GM23338 (cell line): Measurements from ENCODE around the gene ADCY5. TPM values are rescaled to one million over a fixed set of nuclear protein-coding genes. Genes with fewer than 3 reads are reported as not detected.

Experiments used
- ATAC-seq: fragments of 200-7000 bp; cut with Tn5 transposase; 3 replicates; pipeline ENCODE4 v1.9.1; 2020
- DNase-seq: peaks from one replicate; pipeline ENCODE4 v3.0.0-alpha.2; 2015; ENCODE audit warnings: low spot score
- H2AFZ ChIP-seq: fragments of 200-600 bp; sonication (generic); 2 replicates; pipeline ENCODE4 v1.8.0; 2016; ENCODE audit warnings: antibody characterized with exemption, mild to moderate bottlenecking, moderate library complexity
- H3F3A ChIP-seq: fragments of 200-600 bp; sonication (generic); replicated peaks from 2 replicates; pipeline ENCODE4 v1.8.0; 2017; ENCODE audit warnings: antibody characterized with exemption, mixed run types, low read depth
- H3K27ac ChIP-seq: fragments of 200-600 bp; sonication (generic); 2 replicates; pipeline ENCODE4 v1.6.1; 2016; ENCODE audit warnings: low read depth
- H3K27me3 ChIP-seq: fragments of 200-600 bp; sonication (generic); 2 replicates; pipeline ENCODE4 v1.8.0; 2016; ENCODE audit warnings: mild to moderate bottlenecking, mixed run types, moderate library complexity; ENCODE audit not compliant: insufficient read depth
- H3K36me3 ChIP-seq: fragments of 200-600 bp; sonication (generic); 2 replicates; pipeline ENCODE4 v1.8.0; 2016; ENCODE audit warnings: mild to moderate bottlenecking; ENCODE audit not compliant: insufficient read depth
- H3K4me1 ChIP-seq: fragments of 200-600 bp; sonication (generic); 2 replicates; pipeline ENCODE4 v1.8.0; 2016; ENCODE audit warnings: mild to moderate bottlenecking, moderate library complexity; ENCODE audit not compliant: insufficient read depth
- H3K4me2 ChIP-seq: fragments of 200-600 bp; sonication (generic); 2 replicates; pipeline ENCODE4 v1.7.1; 2017; ENCODE audit warnings: mixed run types
- H3K4me3 ChIP-seq: fragments of 200-600 bp; sonication (generic); 2 replicates; pipeline ENCODE4 v1.6.1; 2016; ENCODE audit warnings: mixed run types
- H3K79me2 ChIP-seq: fragments of 200-600 bp; sonication (generic); replicated peaks from 2 replicates; pipeline ENCODE4 v1.8.0; 2017; ENCODE audit warnings: mild to moderate bottlenecking; ENCODE audit not compliant: insufficient read depth
- H3K9me2 ChIP-seq: fragments of 200-600 bp; sonication (generic); 2 replicates; pipeline ENCODE4 v1.8.0; 2017; ENCODE audit not compliant: insufficient read depth
- H4K20me1 ChIP-seq: fragments of 200-600 bp; sonication (generic); replicated peaks from 2 replicates; pipeline ENCODE4 v1.8.0; 2017; ENCODE audit warnings: mild to moderate bottlenecking; ENCODE audit not compliant: insufficient read depth
- H3K27ac Mint-ChIP-seq: 2 replicates; pipeline ENCODE4 v1.8.0; 2020; ENCODE audit warnings: inconsistent platforms, mild to moderate bottlenecking, moderate library complexity, mixed read lengths
- H3K27me3 Mint-ChIP-seq: 3 replicates; pipeline ENCODE4 v1.8.0; 2022; ENCODE audit warnings: low read depth, mild to moderate bottlenecking, moderate library complexity, mixed read lengths, inconsistent platforms; ENCODE audit not compliant: insufficient read depth, poor library complexity
- H3K36me3 Mint-ChIP-seq: 3 replicates; pipeline ENCODE4 v1.8.0; 2021; ENCODE audit warnings: low read depth, mild to moderate bottlenecking, inconsistent platforms, moderate library complexity, mixed read lengths
- H3K4me1 Mint-ChIP-seq: 3 replicates; pipeline ENCODE4 v1.8.0; 2020; ENCODE audit warnings: mild to moderate bottlenecking, inconsistent platforms, mixed read lengths
- H3K4me3 Mint-ChIP-seq: 3 replicates; pipeline ENCODE4 v1.8.0; 2021; ENCODE audit warnings: moderate library complexity, mild to moderate bottlenecking, inconsistent platforms, mixed read lengths
- H3K9me3 Mint-ChIP-seq: 3 replicates; pipeline ENCODE4 v1.8.0; 2020; ENCODE audit warnings: moderate library complexity, mild to moderate bottlenecking, inconsistent platforms, mixed read lengths
- CREB1 ChIP-seq: fragments of 250-450 bp; sonication (Bioruptor Pico); IDR thresholded peaks from 2 replicates; pipeline ENCODE4 v1.5.0; 2020; ENCODE audit warnings: low read depth, mild to moderate bottlenecking, moderate library complexity
- EZH2 ChIP-seq: fragments of 200-600 bp; sonication (generic); IDR thresholded peaks from one replicate; pipeline ENCODE4 v1.8.0; 2017; ENCODE audit warnings: antibody characterized with exemption, mild to moderate bottlenecking, low read depth; ENCODE audit not compliant: unreplicated experiment
- EZH2phosphoT487 ChIP-seq: fragments of 200-600 bp; sonication (generic); IDR thresholded peaks from one replicate; pipeline ENCODE4 v1.8.1; 2018; ENCODE audit warnings: antibody characterized with exemption; ENCODE audit not compliant: unreplicated experiment
- JUNB ChIP-seq: IDR thresholded peaks from one replicate; pipeline ENCODE4 v1.6.1; 2016; ENCODE audit warnings: antibody characterized with exemption; ENCODE audit not compliant: unreplicated experiment
- NANOG ChIP-seq: IDR thresholded peaks from 2 replicates; pipeline ENCODE4 v1.6.1; 2016; ENCODE audit warnings: antibody characterized with exemption, borderline replicate concordance
- POLR2AphosphoS5 ChIP-seq: IDR thresholded peaks from 2 replicates; pipeline ENCODE4 v1.6.1; 2016; ENCODE audit warnings: antibody characterized with exemption, low read depth
- STAT1 ChIP-seq: IDR thresholded peaks from one replicate; pipeline ENCODE4 v1.6.1; 2016; ENCODE audit warnings: antibody characterized with exemption; ENCODE audit not compliant: unreplicated experiment
- ZNF114 ChIP-seq: fragments of 250-450 bp; sonication (Bioruptor Pico); IDR thresholded peaks from 2 replicates; pipeline ENCODE4 v1.5.0; 2020; ENCODE audit warnings: mild to moderate bottlenecking, moderate library complexity
- ZNF331 ChIP-seq: fragments of 250-450 bp; sonication (Bioruptor Pico); IDR thresholded peaks from 2 replicates; pipeline ENCODE4 v1.5.0; 2020; ENCODE audit warnings: low read depth, mild to moderate bottlenecking, moderate library complexity
- polyA plus RNA-seq: library from polyadenylated mRNA; unstranded; fragments of >200 nt; fragmentation: Nextera tagmentation; extraction: Ambion mirVana; gene quantifications from 2 replicates; pipeline ENCODE4 v1.2.1, GENCODE V29; 2016
- total RNA-seq: library from RNA; depleted of rRNA; stranded (reverse); fragments of >200 nt; shearing (Covaris generic); gene quantifications from 2 replicates; pipeline ENCODE4 v1.2.3, GENCODE V29; 2014
- TF ChIP-seq, protein P1 (sequence below): fragments of 250-450 bp; sonication (Bioruptor Pico); IDR thresholded peaks from 2 replicates; pipeline ENCODE4 v1.5.0; 2020; ENCODE audit warnings: mild to moderate bottlenecking, moderate library complexity
- TF ChIP-seq, protein P2 (sequence below): IDR thresholded peaks from one replicate; pipeline ENCODE4 v1.6.1; 2018; ENCODE audit warnings: antibody characterized with exemption; ENCODE audit not compliant: unreplicated experiment
- TF ChIP-seq, protein P3 (sequence below): IDR thresholded peaks from 2 replicates; pipeline ENCODE4 v1.6.1; 2016; ENCODE audit warnings: antibody characterized with exemption
- TF ChIP-seq, protein P4 (sequence below), 2 experiments: fragments of 200-600 bp in 1 of 2; sonication (generic) in 1 of 2; conservative IDR thresholded peaks; 2 replicates each; pipeline versions ENCODE4 v1.5.1 to v1.6.1; 2016 to 2017; ENCODE audit warnings: antibody characterized with exemption in 2 of 2, low read depth in 2 of 2, mild to moderate bottlenecking in 2 of 2, moderate library complexity in 1 of 2

Gene ADCY5
- total and polyA plus RNA-seq, 2 experiments from 2014 or later = 3.5 to 10.2 TPM

DNA sequence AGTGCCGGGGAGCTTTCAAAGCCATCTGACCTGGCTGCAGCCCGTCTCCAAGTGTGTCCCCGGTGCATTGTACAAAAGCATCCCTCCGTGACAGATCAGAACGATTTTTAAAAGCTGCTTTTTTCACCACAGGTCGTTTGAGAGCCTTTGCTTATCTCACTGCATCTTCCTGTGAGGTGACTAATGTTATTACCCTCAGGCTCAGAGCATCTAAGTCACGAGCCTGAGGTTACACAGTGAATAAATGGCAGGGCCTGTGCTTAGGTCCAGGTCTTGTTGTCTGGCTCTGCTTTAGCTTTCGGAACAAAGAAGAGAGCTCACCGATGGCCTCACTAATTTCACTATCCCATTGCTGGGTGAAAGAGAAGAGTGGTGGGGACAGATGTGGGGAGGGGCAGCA, 163.8 kb downstream of the ADCY5 start:
- H3K36me3 Mint-ChIP-seq = peaks cover 18% of the 10 kb centered on the region
- H3K79me2 ChIP-seq = no peaks in the 10 kb centered on the region
- DNase-seq (no peak), ATAC-seq (no peak)
- H3K4me3 ChIP-seq = no peak overlapping the region
- peaks cover 5% of the 10 kb centered on the region for H3K27me3 Mint-ChIP-seq
- peaks cover 2% of the 10 kb centered on the region; the same call in 1 of the 3 replicates for H3K9me3 Mint-ChIP-seq
- no peaks in the 10 kb centered on the region; the same call in 2 of the 3 replicates for H3K4me1 Mint-ChIP-seq
- no peaks in the 10 kb centered on the region for H3K9me2 ChIP-seq
- H3K4me1 ChIP-seq = no peaks in the 10 kb centered on the region
- H3K4me3 Mint-ChIP-seq = no peak overlapping the region
- TF ChIP-seq POLR2AphosphoS5 = no peak
- no peak for TF ChIP-seq CREB1 (CRISPR knock-in tag)
- TF ChIP-seq, protein P1, sequence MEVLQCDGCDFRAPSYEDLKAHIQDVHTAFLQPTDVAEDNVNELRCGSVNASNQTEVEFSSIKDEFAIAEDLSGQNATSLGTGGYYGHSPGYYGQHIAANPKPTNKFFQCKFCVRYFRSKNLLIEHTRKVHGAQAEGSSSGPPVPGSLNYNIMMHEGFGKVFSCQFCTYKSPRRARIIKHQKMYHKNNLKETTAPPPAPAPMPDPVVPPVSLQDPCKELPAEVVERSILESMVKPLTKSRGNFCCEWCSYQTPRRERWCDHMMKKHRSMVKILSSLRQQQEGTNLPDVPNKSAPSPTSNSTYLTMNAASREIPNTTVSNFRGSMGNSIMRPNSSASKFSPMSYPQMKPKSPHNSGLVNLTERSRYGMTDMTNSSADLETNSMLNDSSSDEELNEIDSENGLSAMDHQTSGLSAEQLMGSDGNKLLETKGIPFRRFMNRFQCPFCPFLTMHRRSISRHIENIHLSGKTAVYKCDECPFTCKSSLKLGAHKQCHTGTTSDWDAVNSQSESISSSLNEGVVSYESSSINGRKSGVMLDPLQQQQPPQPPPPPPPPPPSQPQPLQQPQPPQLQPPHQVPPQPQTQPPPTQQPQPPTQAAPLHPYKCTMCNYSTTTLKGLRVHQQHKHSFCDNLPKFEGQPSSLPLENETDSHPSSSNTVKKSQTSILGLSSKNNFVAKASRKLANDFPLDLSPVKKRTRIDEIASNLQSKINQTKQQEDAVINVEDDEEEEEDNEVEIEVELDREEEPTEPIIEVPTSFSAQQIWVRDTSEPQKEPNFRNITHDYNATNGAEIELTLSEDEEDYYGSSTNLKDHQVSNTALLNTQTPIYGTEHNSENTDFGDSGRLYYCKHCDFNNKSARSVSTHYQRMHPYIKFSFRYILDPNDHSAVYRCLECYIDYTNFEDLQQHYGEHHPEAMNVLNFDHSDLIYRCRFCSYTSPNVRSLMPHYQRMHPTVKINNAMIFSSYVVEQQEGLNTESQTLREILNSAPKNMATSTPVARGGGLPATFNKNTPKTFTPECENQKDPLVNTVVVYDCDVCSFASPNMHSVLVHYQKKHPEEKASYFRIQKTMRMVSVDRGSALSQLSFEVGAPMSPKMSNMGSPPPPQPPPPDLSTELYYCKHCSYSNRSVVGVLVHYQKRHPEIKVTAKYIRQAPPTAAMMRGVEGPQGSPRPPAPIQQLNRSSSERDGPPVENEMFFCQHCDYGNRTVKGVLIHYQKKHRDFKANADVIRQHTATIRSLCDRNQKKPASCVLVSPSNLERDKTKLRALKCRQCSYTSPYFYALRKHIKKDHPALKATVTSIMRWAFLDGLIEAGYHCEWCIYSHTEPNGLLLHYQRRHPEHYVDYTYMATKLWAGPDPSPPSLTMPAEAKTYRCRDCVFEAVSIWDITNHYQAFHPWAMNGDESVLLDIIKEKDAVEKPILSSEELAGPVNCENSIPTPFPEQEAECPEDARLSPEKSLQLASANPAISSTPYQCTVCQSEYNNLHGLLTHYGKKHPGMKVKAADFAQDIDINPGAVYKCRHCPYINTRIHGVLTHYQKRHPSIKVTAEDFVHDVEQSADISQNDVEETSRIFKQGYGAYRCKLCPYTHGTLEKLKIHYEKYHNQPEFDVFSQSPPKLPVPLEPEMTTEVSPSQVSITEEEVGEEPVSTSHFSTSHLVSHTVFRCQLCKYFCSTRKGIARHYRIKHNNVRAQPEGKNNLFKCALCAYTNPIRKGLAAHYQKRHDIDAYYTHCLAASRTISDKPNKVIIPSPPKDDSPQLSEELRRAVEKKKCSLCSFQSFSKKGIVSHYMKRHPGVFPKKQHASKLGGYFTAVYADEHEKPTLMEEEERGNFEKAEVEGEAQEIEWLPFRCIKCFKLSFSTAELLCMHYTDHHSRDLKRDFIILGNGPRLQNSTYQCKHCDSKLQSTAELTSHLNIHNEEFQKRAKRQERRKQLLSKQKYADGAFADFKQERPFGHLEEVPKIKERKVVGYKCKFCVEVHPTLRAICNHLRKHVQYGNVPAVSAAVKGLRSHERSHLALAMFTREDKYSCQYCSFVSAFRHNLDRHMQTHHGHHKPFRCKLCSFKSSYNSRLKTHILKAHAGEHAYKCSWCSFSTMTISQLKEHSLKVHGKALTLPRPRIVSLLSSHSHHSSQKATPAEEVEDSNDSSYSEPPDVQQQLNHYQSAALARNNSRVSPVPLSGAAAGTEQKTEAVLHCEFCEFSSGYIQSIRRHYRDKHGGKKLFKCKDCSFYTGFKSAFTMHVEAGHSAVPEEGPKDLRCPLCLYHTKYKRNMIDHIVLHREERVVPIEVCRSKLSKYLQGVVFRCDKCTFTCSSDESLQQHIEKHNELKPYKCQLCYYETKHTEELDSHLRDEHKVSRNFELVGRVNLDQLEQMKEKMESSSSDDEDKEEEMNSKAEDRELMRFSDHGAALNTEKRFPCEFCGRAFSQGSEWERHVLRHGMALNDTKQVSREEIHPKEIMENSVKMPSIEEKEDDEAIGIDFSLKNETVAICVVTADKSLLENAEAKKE = no peak
- TF ChIP-seq STAT1 = no peak
- TF ChIP-seq EZH2phosphoT487 = no peak
- no peak for TF ChIP-seq ZNF114 (CRISPR knock-in tag)
- no peak for TF ChIP-seq JUNB
- TF ChIP-seq, protein P2, sequence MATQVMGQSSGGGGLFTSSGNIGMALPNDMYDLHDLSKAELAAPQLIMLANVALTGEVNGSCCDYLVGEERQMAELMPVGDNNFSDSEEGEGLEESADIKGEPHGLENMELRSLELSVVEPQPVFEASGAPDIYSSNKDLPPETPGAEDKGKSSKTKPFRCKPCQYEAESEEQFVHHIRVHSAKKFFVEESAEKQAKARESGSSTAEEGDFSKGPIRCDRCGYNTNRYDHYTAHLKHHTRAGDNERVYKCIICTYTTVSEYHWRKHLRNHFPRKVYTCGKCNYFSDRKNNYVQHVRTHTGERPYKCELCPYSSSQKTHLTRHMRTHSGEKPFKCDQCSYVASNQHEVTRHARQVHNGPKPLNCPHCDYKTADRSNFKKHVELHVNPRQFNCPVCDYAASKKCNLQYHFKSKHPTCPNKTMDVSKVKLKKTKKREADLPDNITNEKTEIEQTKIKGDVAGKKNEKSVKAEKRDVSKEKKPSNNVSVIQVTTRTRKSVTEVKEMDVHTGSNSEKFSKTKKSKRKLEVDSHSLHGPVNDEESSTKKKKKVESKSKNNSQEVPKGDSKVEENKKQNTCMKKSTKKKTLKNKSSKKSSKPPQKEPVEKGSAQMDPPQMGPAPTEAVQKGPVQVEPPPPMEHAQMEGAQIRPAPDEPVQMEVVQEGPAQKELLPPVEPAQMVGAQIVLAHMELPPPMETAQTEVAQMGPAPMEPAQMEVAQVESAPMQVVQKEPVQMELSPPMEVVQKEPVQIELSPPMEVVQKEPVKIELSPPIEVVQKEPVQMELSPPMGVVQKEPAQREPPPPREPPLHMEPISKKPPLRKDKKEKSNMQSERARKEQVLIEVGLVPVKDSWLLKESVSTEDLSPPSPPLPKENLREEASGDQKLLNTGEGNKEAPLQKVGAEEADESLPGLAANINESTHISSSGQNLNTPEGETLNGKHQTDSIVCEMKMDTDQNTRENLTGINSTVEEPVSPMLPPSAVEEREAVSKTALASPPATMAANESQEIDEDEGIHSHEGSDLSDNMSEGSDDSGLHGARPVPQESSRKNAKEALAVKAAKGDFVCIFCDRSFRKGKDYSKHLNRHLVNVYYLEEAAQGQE = no peak
- TF ChIP-seq ZNF331 (CRISPR knock-in tag) = no peak
- TF ChIP-seq, protein P3, sequence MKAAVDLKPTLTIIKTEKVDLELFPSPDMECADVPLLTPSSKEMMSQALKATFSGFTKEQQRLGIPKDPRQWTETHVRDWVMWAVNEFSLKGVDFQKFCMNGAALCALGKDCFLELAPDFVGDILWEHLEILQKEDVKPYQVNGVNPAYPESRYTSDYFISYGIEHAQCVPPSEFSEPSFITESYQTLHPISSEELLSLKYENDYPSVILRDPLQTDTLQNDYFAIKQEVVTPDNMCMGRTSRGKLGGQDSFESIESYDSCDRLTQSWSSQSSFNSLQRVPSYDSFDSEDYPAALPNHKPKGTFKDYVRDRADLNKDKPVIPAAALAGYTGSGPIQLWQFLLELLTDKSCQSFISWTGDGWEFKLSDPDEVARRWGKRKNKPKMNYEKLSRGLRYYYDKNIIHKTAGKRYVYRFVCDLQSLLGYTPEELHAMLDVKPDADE = no peak
- no peak for TF ChIP-seq NANOG
- TF ChIP-seq EZH2 = no peak
- TF ChIP-seq, protein P4, sequence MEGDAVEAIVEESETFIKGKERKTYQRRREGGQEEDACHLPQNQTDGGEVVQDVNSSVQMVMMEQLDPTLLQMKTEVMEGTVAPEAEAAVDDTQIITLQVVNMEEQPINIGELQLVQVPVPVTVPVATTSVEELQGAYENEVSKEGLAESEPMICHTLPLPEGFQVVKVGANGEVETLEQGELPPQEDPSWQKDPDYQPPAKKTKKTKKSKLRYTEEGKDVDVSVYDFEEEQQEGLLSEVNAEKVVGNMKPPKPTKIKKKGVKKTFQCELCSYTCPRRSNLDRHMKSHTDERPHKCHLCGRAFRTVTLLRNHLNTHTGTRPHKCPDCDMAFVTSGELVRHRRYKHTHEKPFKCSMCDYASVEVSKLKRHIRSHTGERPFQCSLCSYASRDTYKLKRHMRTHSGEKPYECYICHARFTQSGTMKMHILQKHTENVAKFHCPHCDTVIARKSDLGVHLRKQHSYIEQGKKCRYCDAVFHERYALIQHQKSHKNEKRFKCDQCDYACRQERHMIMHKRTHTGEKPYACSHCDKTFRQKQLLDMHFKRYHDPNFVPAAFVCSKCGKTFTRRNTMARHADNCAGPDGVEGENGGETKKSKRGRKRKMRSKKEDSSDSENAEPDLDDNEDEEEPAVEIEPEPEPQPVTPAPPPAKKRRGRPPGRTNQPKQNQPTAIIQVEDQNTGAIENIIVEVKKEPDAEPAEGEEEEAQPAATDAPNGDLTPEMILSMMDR (conservative IDR thresholded peaks at IDR 0.05; ENCODE audit: low read depth in 2 of 2) = no peak
- no peak overlapping the region for H2AFZ ChIP-seq
- H3K27ac ChIP-seq = no peak overlapping the region
- no peak overlapping the region for H3K27ac Mint-ChIP-seq
- H3K27me3 ChIP-seq = no peaks in the 10 kb centered on the region
- H3F3A ChIP-seq = no peaks in the 10 kb centered on the region
- H4K20me1 ChIP-seq = no peaks in the 10 kb centered on the region; the same call in 1 of the 2 replicates
- no peak overlapping the region for H3K4me2 ChIP-seq
- no peaks in the 10 kb centered on the region; the same call in 1 of the 2 replicates for H3K36me3 ChIP-seq
